ENCODE results near the gene MEMO1.

DNA sequence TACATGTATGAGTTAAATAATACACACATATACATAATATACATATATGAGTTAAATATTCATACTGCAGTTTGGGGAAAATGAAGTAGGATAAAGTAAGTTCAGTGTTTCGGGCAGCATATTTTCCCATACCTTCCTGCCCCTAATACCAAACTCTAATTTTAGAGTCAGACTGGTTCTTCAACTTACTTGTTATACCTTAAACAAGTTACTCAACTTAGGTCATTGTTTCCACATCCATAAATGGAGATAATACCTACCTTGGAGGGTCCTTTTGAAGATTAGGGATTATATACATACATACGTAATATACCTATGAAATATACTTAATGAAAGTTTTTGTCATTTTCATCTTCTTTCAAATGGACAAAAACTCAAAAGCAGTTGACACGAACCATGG is 8.4 kb downstream of the MEMO1 start:
- TF ChIP-seq, protein P1, sequence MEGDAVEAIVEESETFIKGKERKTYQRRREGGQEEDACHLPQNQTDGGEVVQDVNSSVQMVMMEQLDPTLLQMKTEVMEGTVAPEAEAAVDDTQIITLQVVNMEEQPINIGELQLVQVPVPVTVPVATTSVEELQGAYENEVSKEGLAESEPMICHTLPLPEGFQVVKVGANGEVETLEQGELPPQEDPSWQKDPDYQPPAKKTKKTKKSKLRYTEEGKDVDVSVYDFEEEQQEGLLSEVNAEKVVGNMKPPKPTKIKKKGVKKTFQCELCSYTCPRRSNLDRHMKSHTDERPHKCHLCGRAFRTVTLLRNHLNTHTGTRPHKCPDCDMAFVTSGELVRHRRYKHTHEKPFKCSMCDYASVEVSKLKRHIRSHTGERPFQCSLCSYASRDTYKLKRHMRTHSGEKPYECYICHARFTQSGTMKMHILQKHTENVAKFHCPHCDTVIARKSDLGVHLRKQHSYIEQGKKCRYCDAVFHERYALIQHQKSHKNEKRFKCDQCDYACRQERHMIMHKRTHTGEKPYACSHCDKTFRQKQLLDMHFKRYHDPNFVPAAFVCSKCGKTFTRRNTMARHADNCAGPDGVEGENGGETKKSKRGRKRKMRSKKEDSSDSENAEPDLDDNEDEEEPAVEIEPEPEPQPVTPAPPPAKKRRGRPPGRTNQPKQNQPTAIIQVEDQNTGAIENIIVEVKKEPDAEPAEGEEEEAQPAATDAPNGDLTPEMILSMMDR (conservative IDR thresholded peaks at IDR 0.05 in 1 of 2, IDR thresholded peaks at IDR 0.05 in 1 of 2; ENCODE audit: extremely low read depth in 1 of 2, insufficient read depth in 1 of 2, low read depth in 1 of 2, low read length in 2 of 2): no peak
- TF ChIP-seq EZH2 (IDR thresholded peaks at IDR 0.05; ENCODE audit: borderline replicate concordance, low read length): no peak

All from mammary epithelial cell (primary cell).